ENCODE measurements around the gene JAKMIP3. TPM values are rescaled to one million over a fixed set of nuclear protein-coding genes. Genes with fewer than 3 reads are reported as not detected.

The JAKMIP3 gene
- total RNA-seq, 1 experiment from 2014 or later = 0.17 TPM

DNA sequence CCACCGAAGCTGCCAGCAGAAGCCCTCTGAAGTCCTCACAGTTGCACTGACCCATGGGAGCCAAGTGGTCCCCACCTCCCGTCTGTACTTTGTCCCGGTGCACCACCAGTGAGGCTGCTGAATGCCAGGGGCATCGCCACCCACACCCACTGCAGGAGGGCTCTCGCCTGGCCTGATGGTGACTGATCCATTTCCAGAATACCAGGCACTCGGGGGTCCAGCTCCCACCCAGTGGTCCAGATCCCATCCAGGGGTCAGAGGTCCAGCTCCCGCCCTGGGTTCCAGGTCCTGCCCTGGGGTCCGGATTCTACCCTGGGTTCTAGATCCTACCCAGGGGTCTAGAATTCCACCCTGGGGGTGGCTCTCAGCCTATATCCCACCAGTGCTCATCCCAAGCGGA is 9.1 kb upstream of the JAKMIP3 start:
- ATAC-seq = no peak
- Histone ChIP-seq H3K79me2 (ENCODE audit: insufficient read depth, low read length) (no peaks in the 10 kb centered on the region), H2AFZ (ENCODE audit: low read depth, low read length, poor library complexity, severe bottlenecking) (no peak overlapping the region), H3K9ac (ENCODE audit: low read length) (no peak overlapping the region), H4K20me1 (ENCODE audit: insufficient read depth) (no peaks in the 10 kb centered on the region), H3K36me3 (ENCODE audit: control insufficient read depth in 1 of 2, insufficient read depth in 2 of 2, low read length in 2 of 2) (no peaks in the 10 kb centered on the region), H3K4me2 (ENCODE audit: low read length) (no peak overlapping the region), H3K4me3 (replicated peaks in 1 of 2; ENCODE audit: low read depth in 1 of 2, low read length in 2 of 2) (no peak overlapping the region), H3K4me1 (ENCODE audit: control insufficient read depth in 1 of 2, insufficient read depth in 2 of 2, low read length in 2 of 2) (no peaks in the 10 kb centered on the region), H3K27ac (ENCODE audit: low read depth, low read length) (no peak overlapping the region), H3K27me3 (ENCODE audit: insufficient read depth, low read length) (no peaks in the 10 kb centered on the region), H3K9me2 (ENCODE audit: insufficient read depth) (no peaks in the 10 kb centered on the region), H3K9me3 (ENCODE audit: control insufficient read depth in 1 of 2, insufficient read depth in 1 of 2, low read depth in 1 of 2, low read length in 2 of 2) (no peaks in the 10 kb centered on the region)
- intact Hi-C loops (cut with micrococcal nuclease) = no loop called here
- POLR2A ChIA-PET = no interaction called here
- DNase-seq (ENCODE audit: low read depth, low spot score) = no peak
- CTCF ChIA-PET = no interaction called here
- TF ChIP-seq CEBPB (IDR thresholded peaks at IDR 0.05; ENCODE audit: low read depth) = no peak
- no peak for TF ChIP-seq POLR2A (IDR thresholded peaks at IDR 0.05; ENCODE audit: borderline replicate concordance, extremely low read depth, insufficient read depth, insufficient read length)
- no peak for TF ChIP-seq SP1 (IDR thresholded peaks at IDR 0.05; ENCODE audit: low read depth)
- no peak for TF ChIP-seq RAD21 (IDR thresholded peaks at IDR 0.05; ENCODE audit: low read depth)
- TF ChIP-seq YY1 (IDR thresholded peaks at IDR 0.05; ENCODE audit: extremely low read depth, insufficient replicate concordance, low read depth, low read length) = no peak
- TF ChIP-seq, protein P1, sequence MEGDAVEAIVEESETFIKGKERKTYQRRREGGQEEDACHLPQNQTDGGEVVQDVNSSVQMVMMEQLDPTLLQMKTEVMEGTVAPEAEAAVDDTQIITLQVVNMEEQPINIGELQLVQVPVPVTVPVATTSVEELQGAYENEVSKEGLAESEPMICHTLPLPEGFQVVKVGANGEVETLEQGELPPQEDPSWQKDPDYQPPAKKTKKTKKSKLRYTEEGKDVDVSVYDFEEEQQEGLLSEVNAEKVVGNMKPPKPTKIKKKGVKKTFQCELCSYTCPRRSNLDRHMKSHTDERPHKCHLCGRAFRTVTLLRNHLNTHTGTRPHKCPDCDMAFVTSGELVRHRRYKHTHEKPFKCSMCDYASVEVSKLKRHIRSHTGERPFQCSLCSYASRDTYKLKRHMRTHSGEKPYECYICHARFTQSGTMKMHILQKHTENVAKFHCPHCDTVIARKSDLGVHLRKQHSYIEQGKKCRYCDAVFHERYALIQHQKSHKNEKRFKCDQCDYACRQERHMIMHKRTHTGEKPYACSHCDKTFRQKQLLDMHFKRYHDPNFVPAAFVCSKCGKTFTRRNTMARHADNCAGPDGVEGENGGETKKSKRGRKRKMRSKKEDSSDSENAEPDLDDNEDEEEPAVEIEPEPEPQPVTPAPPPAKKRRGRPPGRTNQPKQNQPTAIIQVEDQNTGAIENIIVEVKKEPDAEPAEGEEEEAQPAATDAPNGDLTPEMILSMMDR (IDR thresholded peaks at IDR 0.05 in 2 of 3, conservative IDR thresholded peaks at IDR 0.05 in 1 of 3; ENCODE audit: borderline replicate concordance in 1 of 3, insufficient read depth in 1 of 3, low read depth in 2 of 3, low read length in 2 of 3) = no peak
- TF ChIP-seq JUND (IDR thresholded peaks at IDR 0.05) = no peak
- no peak for TF ChIP-seq SRF (IDR thresholded peaks at IDR 0.05; ENCODE audit: low read depth)
- TF ChIP-seq POLR2AphosphoS5 (IDR thresholded peaks at IDR 0.05; ENCODE audit: low read depth, low read length) = no peak
- TF ChIP-seq ZNF274 (IDR thresholded peaks at IDR 0.05; ENCODE audit: low read depth, low read length) = no peak
- TF ChIP-seq FOSL1 (IDR thresholded peaks at IDR 0.05; ENCODE audit: low read depth) = no peak
- RAD21 ChIA-PET (ENCODE audit: low non-redundant PET in 1 of 2, low total read pairs in 2 of 2, uncharacterized antibody in 2 of 2, unreplicated experiment in 2 of 2) = no interaction called here
- BruUV-seq (replicated peaks) = no TSS peak
